Glomerular endothelial cell (primary cell): ENCODE results near the gene GNA12. TPM values are rescaled to one million over a fixed set of nuclear protein-coding genes. Genes with fewer than 3 reads are reported as not detected.
"Not testable (repeated sequence)": the region's sequence is repeated elsewhere in the genome, so short reads cannot be mapped to it uniquely, and the experiment has no call there.

Source experiments
- DNase-seq: peaks from one replicate; pipeline ENCODE4 v3.0.0-alpha.2; 2011; ENCODE audit warnings: low read depth, low spot score; ENCODE audit errors: extremely low read depth
- total RNA-seq: library from RNA; depleted of rRNA; stranded (reverse); fragments of >200 nt; gene quantifications from 2 replicates; pipeline ENCODE4 v1.2.3, GENCODE V29; 2015

The GNA12 gene
- total RNA-seq, 1 donor from 2014 or later = 86.9 TPM

DNA sequence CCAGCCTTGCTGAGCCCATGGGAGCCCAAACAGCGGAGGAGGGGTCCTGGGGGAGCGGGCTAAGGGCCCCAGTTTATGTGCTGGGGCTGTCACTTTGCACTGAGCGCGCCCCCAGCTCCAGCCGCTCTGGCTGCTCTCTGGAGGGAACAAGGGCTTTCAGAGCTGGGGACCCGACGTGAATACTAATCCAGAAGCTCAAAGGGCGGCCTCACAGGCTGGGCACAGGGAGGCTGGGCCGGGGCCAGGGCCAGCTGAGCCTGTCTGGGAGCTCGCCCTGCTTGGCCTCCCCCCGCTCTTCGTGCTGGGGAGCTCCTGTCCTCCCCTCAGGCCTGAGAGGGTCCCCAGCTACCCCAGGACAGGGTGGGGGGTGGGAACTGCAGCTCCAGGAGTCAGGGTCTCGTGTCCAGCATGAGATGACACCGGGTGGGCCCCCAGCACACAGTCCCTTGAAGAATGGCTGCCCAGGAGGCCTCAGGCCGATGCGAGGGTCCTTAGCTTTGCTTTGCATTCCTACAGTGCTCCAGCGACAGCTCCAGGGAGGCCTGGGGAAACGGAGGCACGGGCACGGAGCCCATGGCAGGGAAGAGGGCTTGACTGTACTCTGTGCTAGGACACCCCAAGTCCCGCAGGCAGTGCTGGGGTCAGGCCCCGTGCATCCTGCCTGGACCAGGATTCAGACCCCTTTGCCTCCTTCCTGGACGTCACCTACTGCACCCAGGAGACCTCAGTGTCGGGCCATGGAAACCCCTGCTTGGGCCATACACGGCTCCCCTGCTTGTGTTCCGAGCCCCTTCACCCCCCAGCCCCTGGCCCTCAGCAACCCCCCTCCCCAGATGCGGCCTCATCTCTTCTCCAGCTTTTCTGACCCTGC, 161.9 kb downstream of the GNA12 start:
- no peak for DNase-seq

DNA sequence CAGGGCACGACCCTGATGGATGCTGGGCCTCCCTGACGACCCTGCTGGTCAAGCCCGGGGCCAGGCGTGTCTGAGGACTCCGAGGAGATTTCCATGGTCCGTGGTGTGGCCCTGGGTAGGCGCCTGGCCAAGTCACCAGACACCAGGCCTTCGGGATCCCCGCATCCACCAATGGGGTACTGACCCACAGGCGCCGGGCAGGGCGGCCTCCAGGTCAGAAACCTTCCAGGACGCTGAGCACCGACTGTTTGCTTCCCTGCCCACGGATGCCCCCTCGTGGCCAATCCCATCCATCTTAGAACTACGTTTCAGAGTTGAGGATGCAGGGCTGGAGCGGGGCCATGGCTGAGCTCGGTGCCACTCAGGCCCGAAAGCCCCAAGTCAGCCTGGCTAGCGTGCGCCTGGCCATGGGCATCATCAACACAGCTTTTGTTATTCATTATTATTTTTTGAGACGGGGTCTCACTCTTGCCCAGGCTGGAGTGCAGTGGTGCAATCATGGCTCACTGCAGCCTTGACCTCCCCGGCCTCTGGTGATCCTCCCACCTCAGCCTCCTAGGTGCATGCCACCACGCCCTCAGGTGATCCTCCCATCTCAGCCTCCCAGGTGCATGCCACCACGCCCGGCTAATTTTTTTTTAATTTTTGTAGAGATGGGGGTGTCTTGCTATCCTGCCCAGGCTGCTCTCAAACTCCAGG, 163.2 kb downstream of the GNA12 start:
- peak; percentile 18 for DNase-seq

- DNase-seq = no peak
Observed at GRCh38 chr7:2680256-2680655, 163.9 kb downstream of the GNA12 start.

DNA sequence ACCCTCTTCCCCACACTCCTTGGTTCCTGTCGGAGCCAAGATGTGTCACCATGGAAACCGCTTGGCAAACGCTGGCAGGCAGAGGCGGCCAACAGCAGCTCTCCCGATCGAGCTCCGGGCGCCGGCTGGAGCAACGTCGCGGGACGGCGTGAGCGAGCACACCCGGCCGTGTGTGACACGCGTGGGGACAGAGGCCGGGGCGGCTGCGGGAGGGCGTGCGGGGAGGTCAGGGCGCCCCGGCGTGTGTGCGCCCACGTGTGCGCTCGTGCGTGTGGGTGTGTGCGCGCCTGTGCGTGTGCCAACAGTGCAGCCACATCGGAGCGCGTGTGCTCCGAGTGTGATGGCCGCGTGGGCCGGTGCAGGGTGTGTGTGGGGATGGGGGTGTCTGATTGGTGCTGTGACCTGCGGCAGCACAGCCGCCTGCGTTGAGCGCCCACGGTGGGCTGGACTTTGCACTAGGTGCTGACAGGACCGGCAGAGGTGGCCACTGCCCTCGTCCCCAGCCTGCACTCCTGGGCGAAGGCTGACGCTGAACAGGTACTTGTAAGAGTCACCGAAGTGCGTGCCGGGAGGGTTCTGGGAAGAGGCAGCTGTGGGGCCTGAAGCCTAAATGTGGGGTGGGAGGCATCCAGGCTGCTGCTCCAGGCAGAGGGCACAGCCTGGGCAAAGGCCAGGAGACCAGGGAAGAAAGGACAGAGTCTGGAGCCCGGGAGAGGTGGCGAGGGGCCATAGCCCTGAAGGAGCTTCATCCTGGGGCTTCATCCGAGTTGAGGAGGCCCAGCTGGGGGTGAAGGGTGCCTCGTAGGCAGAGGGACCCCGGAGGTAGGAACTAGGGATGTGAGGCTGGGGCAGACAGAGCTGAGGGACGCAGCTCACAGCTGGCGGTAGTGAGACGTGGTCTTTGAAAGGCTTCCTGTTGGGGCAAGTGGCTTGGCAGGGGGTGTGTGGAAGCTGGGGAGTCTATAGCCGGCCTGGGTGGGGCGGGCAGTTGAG, 164.7 kb downstream of the GNA12 start:
- DNase-seq = not testable (repeated sequence)

- DNase-seq = not testable (repeated sequence)
Observed at GRCh38 chr7:2678454-2678853, 165.7 kb downstream of the GNA12 start.

Other genes with a start within 250 kb of the GNA12 start
- 223 and 321 TPM in 2 replicates for gene TTYH3, start 212.3 kb downstream of the GNA12 start, total RNA-seq
- gene AMZ1, start 156.1 kb downstream of the GNA12 start, total RNA-seq = 0.05 and 0.47 TPM in 2 replicates
- gene CARD11, start 199.6 kb upstream of the GNA12 start, total RNA-seq = 3.5 and 4.6 TPM in 2 replicates